EH (cell line): ENCODE measurements around the gene POLN.
A peak's percentile ranks its signal among the peaks of the same experiment; 100 is the strongest.
"Not testable (repeated sequence)": the region's sequence is repeated elsewhere in the genome, so short reads cannot be mapped to it uniquely, and the experiment has no call there.

Experiments
- DNase-seq: peaks from one replicate; pipeline ENCODE4 v3.0.0-alpha.2; 2015; ENCODE audit warnings: low read depth

The POLN gene

GRCh38 chr4:2251073-2251794 lies 9.3 kb upstream of the POLN start:
- DNase-seq: no peak

- DNase-seq: no peak
Observed at GRCh38 chr4:2250357-2251072, 8.6 kb upstream of the POLN start.

GRCh38 chr4:2249526-2250356 lies 7.8 kb upstream of the POLN start:
- DNase-seq: no peak

- DNase-seq: no peak
Observed at GRCh38 chr4:2248821-2249261, 6.9 kb upstream of the POLN start.

GRCh38 chr4:2248044-2248780 lies 6.3 kb upstream of the POLN start:
- DNase-seq: no peak

- DNase-seq: no peak
Observed at GRCh38 chr4:2247128-2248043, 5.5 kb upstream of the POLN start.

GRCh38 chr4:2246384-2247127 lies 4.6 kb upstream of the POLN start:
- DNase-seq: no peak

- no peak for DNase-seq
Observed at GRCh38 chr4:2245787-2246275, 3.9 kb upstream of the POLN start.

GRCh38 chr4:2245057-2245786 lies 3.3 kb upstream of the POLN start:
- no peak for DNase-seq

GRCh38 chr4:2243681-2244380 lies 1.9 kb upstream of the POLN start:
- DNase-seq: peak; percentile 66

GRCh38 chr4:2241003-2241402 lies 918 bp downstream of the POLN start:
- no peak for DNase-seq

GRCh38 chr4:2236944-2237666 lies 4.8 kb downstream of the POLN start:
- DNase-seq: no peak

GRCh38 chr4:2231082-2231481 lies 10.8 kb downstream of the POLN start:
- DNase-seq: no peak

- DNase-seq: no peak
Observed at GRCh38 chr4:2226261-2226660, 15.7 kb downstream of the POLN start.

GRCh38 chr4:2222838-2223237 lies 19.1 kb downstream of the POLN start:
- no peak for DNase-seq

GRCh38 chr4:2221378-2221777 lies 20.5 kb downstream of the POLN start:
- DNase-seq: not testable (repeated sequence)

- DNase-seq: peak; percentile 76
Observed at GRCh38 chr4:2220016-2220630, 21.8 kb downstream of the POLN start.
